RWPE2 (cell line): ENCODE measurements around the gene SAMMSON.

Experiments
- ATAC-seq: fragments of 200-7000 bp; cut with Tn5 transposase; 3 replicates; pipeline ENCODE4 v1.9.1; 2021; ENCODE audit warnings: low read depth
- DNase-seq: peaks from one replicate; pipeline ENCODE4 v3.0.0-alpha.2; 2020; ENCODE audit warnings: low spot score
- H3K27ac ChIP-seq: fragments of 450-650 bp; 2 replicates; pipeline ENCODE4 v1.5.1; 2017; ENCODE audit warnings: mild to moderate bottlenecking; ENCODE audit not compliant: poor library complexity, severe bottlenecking
- H3K27me3 ChIP-seq: fragments of 250-450 bp; sonication (Bioruptor Pico); 2 replicates; pipeline ENCODE4 v1.5.1; 2021; ENCODE audit warnings: mild to moderate bottlenecking, moderate library complexity; ENCODE audit not compliant: insufficient read depth, poor library complexity, severe bottlenecking
- H3K36me3 ChIP-seq: fragments of 250-450 bp; sonication (Bioruptor Pico); 2 replicates; pipeline ENCODE4 v1.5.1; 2020; ENCODE audit warnings: low read depth, mild to moderate bottlenecking, moderate library complexity
- H3K4me1 ChIP-seq: fragments of 250-450 bp; sonication (Bioruptor Pico); 2 replicates; pipeline ENCODE4 v1.5.1; 2021; ENCODE audit warnings: mild to moderate bottlenecking, moderate library complexity; ENCODE audit not compliant: insufficient read depth, poor library complexity, severe bottlenecking
- H3K4me3 ChIP-seq: fragments of 250-450 bp; sonication (Bioruptor Pico); 2 replicates; pipeline ENCODE4 v1.5.1; 2021; ENCODE audit warnings: mild to moderate bottlenecking, moderate library complexity; ENCODE audit not compliant: severe bottlenecking
- H3K9me3 ChIP-seq: fragments of 250-450 bp; sonication (Bioruptor Pico); 2 replicates; pipeline ENCODE4 v1.5.1; 2021; ENCODE audit warnings: mild to moderate bottlenecking, moderate library complexity; ENCODE audit not compliant: severe bottlenecking
- CTCF ChIP-seq: fragments of 450-650 bp; IDR thresholded peaks from one replicate; pipeline ENCODE4 v1.5.1; 2017; ENCODE audit warnings: mild to moderate bottlenecking, moderate library complexity; ENCODE audit not compliant: poor library complexity, severe bottlenecking

SAMMSON gene

GRCh38 chr3:69983546-69984265, 15.8 kb upstream of the SAMMSON start:
- TF ChIP-seq CTCF = no peak
- ATAC-seq = no peak
- Histone ChIP-seq H3K4me1 (no peaks in the 10 kb centered on the region), H3K4me3 (no peak overlapping the region), H3K36me3 (no peaks in the 10 kb centered on the region), H3K27ac (no peak overlapping the region), H3K27me3 (no peaks in the 10 kb centered on the region), H3K9me3 (no peaks in the 10 kb centered on the region)
- DNase-seq = no peak

DNA sequence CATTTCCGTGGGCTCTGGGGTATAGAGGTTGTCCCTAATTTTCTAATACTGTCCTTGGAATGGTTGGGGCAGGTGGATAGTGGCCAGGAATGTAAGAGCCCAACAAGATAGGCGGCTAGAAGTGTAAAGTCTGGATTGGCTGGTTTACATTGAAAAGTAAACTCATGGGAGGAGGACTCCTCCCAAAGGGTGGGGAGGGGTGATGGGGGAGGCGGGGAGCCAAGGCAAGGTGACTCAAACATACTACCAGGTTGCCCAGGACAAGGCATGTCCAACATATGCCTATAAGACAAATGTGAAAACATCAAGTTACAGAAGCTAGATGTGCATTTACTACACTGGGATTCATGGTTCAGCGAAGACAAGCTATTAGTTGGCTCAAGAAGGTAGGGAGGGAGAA, 14.3 kb upstream of the SAMMSON start:
- no peak for ATAC-seq
- Histone ChIP-seq H3K36me3 (no peaks in the 10 kb centered on the region), H3K27ac (no peak overlapping the region), H3K27me3 (no peaks in the 10 kb centered on the region), H3K4me3 (no peak overlapping the region), H3K9me3 (no peaks in the 10 kb centered on the region), H3K4me1 (no peaks in the 10 kb centered on the region)
- no peak for DNase-seq
- TF ChIP-seq CTCF = no peak

- Histone ChIP-seq H3K27ac (no peak overlapping the region), H3K36me3 (no peaks in the 10 kb centered on the region), H3K9me3 (no peaks in the 10 kb centered on the region), H3K27me3 (no peaks in the 10 kb centered on the region), H3K4me1 (no peaks in the 10 kb centered on the region), H3K4me3 (no peak overlapping the region)
- no peak for TF ChIP-seq CTCF
- DNase-seq (no peak), ATAC-seq (no peak)
Observed at GRCh38 chr3:69986419-69986818, 13.1 kb upstream of the SAMMSON start.

GRCh38 chr3:69987833-69988232, 11.7 kb upstream of the SAMMSON start:
- Histone ChIP-seq H3K27ac (no peak overlapping the region), H3K36me3 (no peaks in the 10 kb centered on the region), H3K9me3 (no peaks in the 10 kb centered on the region), H3K4me3 (no peak overlapping the region), H3K4me1 (no peaks in the 10 kb centered on the region), H3K27me3 (no peaks in the 10 kb centered on the region)
- no peak for TF ChIP-seq CTCF
- DNase-seq (no peak), ATAC-seq (no peak)

DNA sequence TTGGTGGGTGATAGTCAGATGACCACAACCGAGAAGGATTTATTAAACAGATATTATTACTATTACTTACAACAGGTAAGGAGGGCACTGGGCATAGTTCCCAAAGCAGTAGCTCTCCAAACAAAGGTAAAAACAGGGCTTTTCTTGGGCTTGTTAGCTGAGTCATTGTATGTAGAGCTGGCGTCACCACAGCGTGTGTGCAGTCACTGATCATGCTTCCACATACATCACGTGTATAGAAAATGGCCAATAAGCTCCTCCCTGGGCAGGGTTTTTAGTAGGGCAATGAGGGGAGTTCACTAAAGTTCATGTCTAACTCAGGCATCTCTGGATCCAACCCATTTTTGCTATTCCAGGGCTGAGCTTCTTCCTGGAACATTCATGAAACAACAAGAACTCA, 5.8 kb upstream of the SAMMSON start:
- ATAC-seq = no peak
- Histone ChIP-seq H3K27ac (no peak overlapping the region), H3K27me3 (peaks cover 3% of the 10 kb centered on the region), H3K4me3 (no peak overlapping the region), H3K9me3 (no peaks in the 10 kb centered on the region), H3K4me1 (no peaks in the 10 kb centered on the region), H3K36me3 (no peaks in the 10 kb centered on the region)
- no peak for TF ChIP-seq CTCF
- no peak for DNase-seq
